GM21447 (cell line): Measurements from ENCODE around the gene B4GALT3.

Experiments used
- ATAC-seq: cut with Tn5 transposase; IDR thresholded peaks from one replicate; pipeline ENCODE4 v1.9.1; 2021; ENCODE audit not compliant: unreplicated experiment

Gene B4GALT3

DNA sequence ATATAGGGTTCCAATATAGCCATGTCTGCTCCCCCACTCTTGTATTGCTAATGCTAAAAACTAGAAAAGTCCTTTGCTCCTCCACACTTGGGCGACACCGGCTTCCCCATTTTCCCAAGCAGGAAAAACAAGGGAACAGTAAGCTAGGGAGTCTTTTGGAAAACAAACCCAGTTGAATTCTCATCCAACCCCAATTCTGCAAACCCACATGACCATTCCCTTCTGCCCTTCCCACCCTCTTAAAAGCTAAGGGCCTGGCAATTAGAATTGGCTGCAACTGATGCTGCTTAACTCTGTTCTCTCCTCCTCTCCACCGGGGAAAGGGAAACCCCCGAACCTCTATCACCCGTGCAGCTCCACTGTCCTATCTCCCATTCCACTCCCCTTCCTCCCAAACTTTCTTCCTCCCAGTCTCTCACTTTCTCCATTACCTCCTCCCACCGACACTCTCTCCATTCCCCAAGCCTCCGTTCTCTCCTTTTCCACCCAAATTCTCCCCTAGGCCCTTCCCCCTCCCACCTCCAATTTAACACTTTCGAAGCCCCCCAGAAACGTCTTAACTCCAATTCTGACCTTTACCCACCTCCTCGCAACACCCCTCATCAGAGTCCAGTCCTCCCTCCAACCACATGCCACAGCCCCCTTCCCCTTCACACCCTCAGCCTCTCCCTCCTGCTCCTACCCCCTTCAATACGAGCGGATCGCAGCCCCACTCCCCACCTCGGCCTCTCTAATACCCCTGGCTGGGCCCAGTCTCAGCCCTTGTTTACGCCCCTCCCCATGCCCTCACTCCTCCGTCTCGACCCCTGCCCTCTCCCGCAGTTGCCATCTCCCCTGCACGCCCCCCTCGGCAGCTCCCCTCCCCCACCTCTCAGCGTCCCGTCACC, 45.5 kb downstream of the B4GALT3 start:
- ATAC-seq, result no peak

DNA sequence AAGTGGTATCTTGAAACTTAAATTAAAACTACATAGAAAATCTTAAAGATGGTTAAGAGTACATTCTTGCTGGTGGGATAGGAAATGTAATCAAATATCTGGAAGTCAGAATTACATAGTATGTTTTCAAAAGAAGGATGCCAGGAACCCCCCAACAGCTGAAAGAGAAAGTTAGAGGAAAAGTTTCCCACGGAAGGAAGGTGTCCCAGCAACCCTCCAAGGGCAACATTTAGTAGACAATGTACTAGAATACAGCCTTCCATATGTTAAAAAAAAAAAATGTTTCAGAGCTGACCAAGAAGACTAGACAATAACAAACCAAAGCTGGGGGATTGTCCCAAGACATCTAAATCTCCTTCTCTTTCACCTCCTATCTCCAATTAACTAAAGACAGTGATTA, 47.0 kb downstream of the B4GALT3 start:
- ATAC-seq, result no peak

DNA sequence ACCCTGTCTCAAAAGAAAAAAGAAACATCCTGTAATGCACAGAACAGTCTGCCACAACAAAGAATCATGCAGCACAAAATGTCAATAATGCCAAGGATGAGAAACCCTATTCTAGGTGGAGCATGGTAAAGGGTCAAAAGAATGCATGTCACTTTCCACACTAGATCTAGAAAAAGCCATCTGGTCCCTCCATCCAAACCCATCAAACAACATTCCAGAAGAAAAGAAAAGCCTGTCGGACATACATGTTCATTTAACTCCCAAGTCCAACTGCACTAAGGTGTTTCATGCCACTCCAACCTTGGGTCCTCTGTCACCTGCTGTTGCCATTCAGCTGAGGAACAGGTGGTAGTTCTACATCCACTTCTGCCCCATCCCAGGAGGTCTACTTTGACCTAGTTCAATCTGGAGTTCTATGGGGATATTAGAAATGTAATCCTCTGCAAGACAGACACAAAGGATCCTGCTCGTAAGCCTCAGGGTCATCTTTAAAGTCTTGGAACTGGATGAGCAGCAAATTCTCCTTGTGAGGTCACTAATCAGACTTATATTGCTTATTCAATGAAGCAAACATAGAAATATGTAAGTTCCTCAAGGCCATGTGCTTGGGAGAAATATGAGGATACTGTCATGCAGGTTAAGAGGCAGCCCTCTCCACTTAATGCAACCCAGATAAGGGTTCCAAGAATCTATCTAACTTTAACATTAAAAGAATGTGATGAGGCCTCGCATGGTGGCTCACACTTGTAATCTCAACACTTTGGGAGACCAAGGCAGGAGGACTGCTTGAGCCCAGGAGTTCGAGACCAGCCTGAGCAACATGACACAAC, 48.5 kb downstream of the B4GALT3 start:
- ATAC-seq, result no peak

DNA sequence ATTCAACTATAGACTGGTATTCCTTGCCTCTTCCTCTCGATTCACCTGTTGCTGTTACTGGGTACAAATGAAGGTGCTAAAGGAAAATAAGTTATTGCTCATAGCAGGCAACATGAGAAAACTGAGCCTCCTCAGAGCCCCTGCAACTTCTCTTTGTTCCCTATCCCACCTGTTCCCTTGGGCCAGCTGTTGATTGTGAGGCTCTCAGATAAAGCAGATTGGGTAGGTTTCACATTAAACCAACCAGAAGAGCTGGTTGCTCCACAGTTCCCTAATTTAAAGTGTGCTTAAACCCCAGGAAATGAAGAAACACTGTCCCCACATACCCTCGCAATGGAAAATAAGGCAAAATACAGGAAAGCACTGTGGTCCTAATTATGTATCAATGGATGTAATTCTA, 49.7 kb downstream of the B4GALT3 start:
- no peak for ATAC-seq

DNA sequence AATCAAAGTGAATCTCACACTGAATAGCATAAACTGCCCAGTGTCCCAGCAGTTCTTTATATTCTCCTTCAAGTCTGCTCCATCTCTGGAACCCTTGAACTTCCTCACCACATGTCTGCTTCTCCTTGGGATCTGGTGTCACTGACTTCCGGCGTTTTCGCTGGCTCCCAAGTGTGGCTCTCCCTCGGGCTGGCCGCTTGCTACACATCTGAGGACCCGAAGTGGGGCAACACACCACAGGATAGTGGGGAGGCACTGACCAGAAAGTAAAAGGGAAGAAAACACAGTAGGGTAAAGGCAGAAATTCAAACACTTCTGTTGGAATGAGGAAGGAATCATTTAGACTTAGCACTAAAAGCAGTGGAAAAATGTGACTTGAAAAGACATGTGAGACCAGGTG, 54.3 kb downstream of the B4GALT3 start:
- ATAC-seq, result no peak

DNA sequence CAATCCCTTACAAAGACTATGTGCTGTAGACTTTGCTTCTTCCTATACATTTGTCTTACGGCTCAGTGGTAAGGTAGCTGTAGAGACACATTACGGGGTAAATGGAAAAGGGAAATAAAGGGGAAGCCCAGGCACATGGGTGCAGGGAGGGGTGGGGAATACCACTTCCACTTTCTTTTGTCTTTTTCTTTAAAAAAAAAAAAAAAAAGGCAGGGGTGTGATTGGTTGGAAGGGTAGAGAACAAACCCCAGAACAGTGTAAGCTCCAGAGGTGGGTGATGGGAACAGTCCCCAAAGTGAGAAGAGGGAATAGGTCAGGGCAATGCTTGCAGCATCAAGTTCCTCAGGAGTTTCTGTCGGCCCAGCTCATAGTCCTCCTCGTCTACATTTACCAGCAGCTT, 55.5 kb downstream of the B4GALT3 start:
- no peak for ATAC-seq
